ENCODE data around the gene POLRMT.
"Not testable (repeated sequence)": the region's sequence is repeated elsewhere in the genome, so short reads cannot be mapped to it uniquely, and the experiment has no call there.

Gene POLRMT

GRCh38 chr19:624433-625109 lies 8.8 kb downstream of the POLRMT start:
- DNase-seq = no peak

GRCh38 chr19:623974-624373 lies 9.4 kb downstream of the POLRMT start:
- DNase-seq = no peak

DNA sequence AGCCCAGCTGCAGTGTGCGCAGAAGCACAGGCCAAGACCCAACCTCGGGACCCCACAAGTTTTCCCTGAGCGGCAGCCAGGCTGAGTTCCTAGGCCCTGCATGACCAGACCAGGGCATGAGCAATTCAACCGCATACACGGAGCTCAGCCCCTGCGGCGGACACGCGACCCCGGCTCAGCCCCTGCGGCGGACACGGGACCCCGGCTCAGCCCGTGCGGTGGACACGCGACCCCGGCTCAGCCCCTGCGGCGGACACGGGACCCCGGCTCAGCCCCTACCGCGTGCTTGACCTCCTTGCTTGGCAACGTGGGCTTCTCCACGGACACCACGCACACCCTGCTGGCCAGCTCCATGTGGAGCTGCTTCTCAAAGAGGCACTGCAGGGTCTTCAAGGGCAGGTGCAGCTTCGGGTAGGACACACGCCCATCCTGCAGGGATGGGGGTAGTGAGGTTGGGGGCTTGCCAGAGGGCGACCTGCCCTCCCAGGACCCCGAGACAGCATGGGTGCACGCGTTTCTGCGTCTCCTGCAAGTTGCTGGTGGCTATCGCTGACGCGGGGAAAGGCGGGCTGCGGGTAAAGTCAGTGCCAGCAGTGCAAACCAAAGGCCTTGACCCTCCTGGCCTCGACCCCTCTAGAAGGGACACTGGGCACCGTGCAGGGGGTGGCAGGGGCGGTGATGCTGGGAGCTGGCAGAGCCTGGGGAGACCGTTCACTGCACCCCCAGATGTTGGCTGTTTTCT lies 10.0 kb downstream of the POLRMT start:
- DNase-seq = no peak

GRCh38 chr19:622666-623065 lies 10.7 kb downstream of the POLRMT start:
- DNase-seq = no peak

GRCh38 chr19:621819-622218 lies 11.5 kb downstream of the POLRMT start:
- no peak for DNase-seq

GRCh38 chr19:621191-621590 lies 12.1 kb downstream of the POLRMT start:
- not testable (repeated sequence) for DNase-seq

GRCh38 chr19:620166-620862 lies 13.0 kb downstream of the POLRMT start:
- DNase-seq = no peak

DNA sequence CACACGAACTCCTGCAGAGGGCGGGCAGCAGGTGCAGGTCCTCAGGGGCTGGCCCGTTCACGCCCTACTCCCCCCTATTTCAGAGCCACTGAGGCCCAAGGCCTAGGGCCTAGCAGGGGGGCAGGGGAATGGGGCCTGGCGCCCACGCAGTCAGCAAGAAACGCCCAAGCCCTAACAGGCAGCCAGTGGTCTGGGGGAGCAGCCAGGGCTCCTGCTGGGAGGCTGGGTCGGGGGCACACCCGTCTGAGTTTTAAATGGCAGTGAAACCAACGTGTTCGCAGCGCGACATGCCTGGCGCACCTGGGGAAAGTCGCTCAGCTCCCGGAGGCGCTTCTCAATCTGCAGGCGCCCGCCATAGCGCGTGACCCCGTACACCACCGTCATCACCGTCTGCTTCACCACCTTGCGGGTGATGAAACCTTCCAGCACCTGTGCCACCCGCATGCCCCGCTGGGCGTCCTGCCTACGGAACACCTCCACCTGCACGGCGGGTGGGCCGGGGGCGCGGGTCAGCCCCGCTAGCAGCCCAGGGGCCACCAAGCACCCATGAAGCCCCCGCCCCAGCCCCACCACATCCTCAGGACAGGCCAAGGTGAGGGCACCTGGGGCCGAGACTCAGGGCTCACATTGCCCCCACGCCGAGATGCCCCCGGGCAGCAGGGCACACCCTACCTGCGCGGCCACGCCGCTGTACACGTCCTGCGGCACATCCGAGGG lies 13.9 kb downstream of the POLRMT start:
- no peak for DNase-seq

- no peak for DNase-seq
These were observed 14.6 kb downstream of the POLRMT start for GRCh38 chr19:618674-619285.

DNA sequence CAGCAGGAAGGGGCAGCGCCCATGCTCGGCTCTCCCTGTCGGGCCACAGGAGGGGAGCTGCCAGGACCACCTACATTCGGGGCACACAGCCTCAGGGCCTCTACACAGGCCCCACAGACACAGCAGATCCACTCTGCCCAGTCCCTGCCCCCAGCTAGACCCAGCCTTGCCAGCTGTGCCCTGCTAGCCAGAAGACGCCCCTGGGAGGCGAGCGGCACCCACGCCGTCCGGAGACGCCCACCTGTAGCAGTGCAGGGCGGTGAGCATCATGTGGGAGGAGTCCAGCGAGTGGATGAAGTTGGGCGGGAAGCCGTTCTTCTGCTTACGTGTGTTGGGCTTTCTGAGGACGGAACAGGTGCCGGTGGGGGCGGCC lies 15.1 kb downstream of the POLRMT start:
- DNase-seq = no peak

DNA sequence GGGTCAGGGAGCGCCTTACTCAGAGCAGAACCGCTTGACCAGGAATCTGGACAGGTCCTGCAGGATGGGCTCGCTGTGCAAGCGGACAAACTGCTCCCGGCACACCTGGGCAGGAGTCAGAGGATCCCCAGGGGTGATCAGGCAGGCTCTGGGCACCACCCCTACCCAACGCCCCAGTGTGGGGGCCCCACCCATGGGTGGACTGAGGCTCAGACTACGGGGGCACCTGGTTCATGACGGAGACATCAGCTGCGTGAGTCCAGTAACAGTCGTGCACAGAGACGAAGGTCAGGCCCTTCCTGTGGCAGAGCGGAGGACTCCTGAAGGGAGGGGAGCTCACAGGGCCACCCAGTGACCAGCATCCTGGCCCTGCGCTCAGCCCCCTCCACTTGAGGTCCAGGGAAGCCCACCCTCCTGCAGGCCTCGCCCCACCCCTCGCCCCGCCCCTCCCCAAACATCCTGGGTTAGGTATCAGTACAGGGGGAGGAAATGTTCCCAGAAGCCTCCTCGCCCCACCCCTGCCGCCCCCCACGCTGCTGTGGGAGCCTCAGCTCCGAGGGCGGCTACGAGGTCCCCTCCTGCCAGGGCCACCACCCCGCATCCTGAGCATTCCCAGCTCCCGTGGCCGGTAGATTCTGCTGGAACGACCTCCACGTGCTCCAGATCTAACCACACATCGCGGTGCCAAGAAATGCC lies 15.6 kb downstream of the POLRMT start:
- DNase-seq = no peak

DNA sequence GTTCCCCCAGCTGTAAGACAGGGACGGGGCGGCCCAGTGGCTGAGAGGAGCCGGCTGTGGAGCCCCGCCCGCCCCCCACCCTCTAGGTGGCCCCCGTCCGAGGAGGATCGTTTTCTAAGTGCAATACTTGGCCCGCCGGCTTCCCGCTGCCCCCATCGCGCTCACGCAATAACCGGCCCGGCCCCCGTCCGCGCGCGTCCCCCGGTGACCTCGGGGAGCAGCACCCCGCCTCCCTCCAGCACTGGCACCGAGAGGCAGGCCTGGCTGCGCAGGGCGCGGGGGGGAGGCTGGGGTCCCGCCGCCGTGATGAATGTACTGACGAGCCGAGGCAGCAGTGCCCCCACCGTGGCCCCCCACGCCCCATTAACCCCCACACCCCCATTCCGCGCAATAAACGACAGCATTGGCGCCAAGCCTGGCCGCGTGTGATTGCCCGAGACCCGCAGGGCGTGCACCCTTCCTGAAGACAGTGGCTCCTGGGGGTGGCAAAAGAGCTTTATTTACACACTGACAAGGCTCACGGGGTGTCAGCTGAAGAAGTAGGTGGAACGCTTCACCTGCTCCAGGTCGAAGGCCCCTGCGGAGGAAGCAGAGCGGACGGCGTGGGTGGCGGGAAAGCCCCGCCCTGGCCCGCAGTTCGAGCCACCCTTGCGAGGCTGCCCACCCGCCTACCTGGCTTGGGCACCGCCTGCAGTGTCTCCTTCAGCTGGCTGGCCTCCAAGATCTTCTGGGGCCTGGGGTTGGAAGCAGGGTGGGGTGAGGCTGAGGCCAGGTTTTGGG lies 16.4 kb downstream of the POLRMT start:
- DNase-seq = no peak

GRCh38 chr19:616062-616700 lies 17.2 kb downstream of the POLRMT start:
- DNase-seq = no peak

GRCh38 chr19:615619-616018 lies 17.7 kb downstream of the POLRMT start:
- no peak for DNase-seq

- DNase-seq = no peak
These were observed 19.4 kb downstream of the POLRMT start for GRCh38 chr19:613732-614567.

- DNase-seq = no peak
These were observed 20.4 kb downstream of the POLRMT start for GRCh38 chr19:612941-613340.

- peak; percentile 26 for DNase-seq
These were observed 21.9 kb downstream of the POLRMT start for GRCh38 chr19:611481-611868.

DNA sequence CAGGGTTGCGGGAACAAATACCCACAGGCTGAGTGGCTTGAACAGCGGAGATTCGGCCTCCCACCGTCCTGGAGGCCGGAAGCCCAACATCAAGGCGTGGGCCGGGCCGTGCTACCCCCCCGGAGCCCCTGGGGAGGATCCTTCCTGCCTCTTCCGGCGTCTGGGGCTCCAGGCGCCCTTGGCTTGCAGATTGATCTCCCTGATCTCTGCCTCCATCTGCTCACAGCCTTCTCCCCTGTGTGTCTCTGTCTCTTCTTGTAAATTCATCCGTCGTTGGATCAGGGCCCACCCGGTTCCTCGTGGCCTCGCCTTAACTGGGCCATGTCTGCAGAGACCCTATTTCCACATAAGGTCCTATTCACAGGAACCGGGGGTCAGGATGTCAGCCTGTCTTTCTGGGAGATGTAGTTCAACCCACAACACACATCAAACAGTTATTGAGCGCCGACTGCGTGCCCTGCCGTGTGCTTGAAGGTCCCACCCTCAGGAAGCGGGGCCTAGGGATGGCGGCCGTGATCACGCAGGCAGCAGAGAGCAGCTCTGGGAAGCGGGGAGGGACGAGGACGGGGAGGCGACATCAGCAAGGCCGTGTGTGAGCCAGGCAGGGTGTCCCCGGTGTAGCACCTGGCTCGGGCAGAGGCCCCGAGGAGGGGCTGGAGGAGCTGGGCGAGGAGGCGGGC lies 22.4 kb downstream of the POLRMT start:
- peak; percentile 28 for DNase-seq

GRCh38 chr19:610071-610800 lies 23.1 kb downstream of the POLRMT start:
- no peak for DNase-seq
